ENCODE data around the gene ICE2.

The ICE2 gene

GRCh38 chr15:60493166-60493565, 14.2 kb upstream of the ICE2 start:
- no peak for DNase-seq (ENCODE audit: low spot score)

- DNase-seq (ENCODE audit: low spot score) = no peak
Observed at GRCh38 chr15:60486742-60487141, 7.8 kb upstream of the ICE2 start.

- DNase-seq (ENCODE audit: low spot score) = no peak
Observed at GRCh38 chr15:60485365-60486055, 6.6 kb upstream of the ICE2 start.

GRCh38 chr15:60483042-60483441, 4.1 kb upstream of the ICE2 start:
- DNase-seq (ENCODE audit: low spot score) = no peak

GRCh38 chr15:60480888-60481287, 1.9 kb upstream of the ICE2 start:
- DNase-seq (ENCODE audit: low spot score) = no peak

GRCh38 chr15:60480149-60480548, 1.2 kb upstream of the ICE2 start:
- no peak for DNase-seq (ENCODE audit: low spot score)

- peak; percentile 15 for DNase-seq (ENCODE audit: low spot score)
Observed at GRCh38 chr15:60479361-60480110, 594 bp upstream of the ICE2 start.

- DNase-seq (ENCODE audit: low spot score) = peak; percentile 61
Observed at GRCh38 chr15:60477916-60478565, 901 bp downstream of the ICE2 start.

GRCh38 chr15:60477164-60477563, 1.8 kb downstream of the ICE2 start:
- no peak for DNase-seq (ENCODE audit: low spot score)

- no peak for DNase-seq (ENCODE audit: low spot score)
Observed at GRCh38 chr15:60476713-60477112, 2.2 kb downstream of the ICE2 start.

GRCh38 chr15:60473135-60473534, 5.8 kb downstream of the ICE2 start:
- DNase-seq (ENCODE audit: low spot score) = no peak

- no peak for DNase-seq (ENCODE audit: low spot score)
Observed at GRCh38 chr15:60471314-60471713, 7.6 kb downstream of the ICE2 start.

GRCh38 chr15:60469893-60470641, 8.9 kb downstream of the ICE2 start:
- no peak for DNase-seq (ENCODE audit: low spot score)

GRCh38 chr15:60464836-60465630, 13.9 kb downstream of the ICE2 start:
- no peak for DNase-seq (ENCODE audit: low spot score)

GRCh38 chr15:60462027-60462426, 16.9 kb downstream of the ICE2 start:
- DNase-seq (ENCODE audit: low spot score) = no peak

GRCh38 chr15:60460931-60461330, 18.0 kb downstream of the ICE2 start:
- DNase-seq (ENCODE audit: low spot score) = no peak

GRCh38 chr15:60458721-60459120, 20.2 kb downstream of the ICE2 start:
- DNase-seq (ENCODE audit: low spot score) = no peak

GRCh38 chr15:60457985-60458384, 21.0 kb downstream of the ICE2 start:
- DNase-seq (ENCODE audit: low spot score) = no peak

GRCh38 chr15:60454824-60455223, 24.1 kb downstream of the ICE2 start:
- no peak for DNase-seq (ENCODE audit: low spot score)

GRCh38 chr15:60448668-60449360, 30.1 kb downstream of the ICE2 start:
- DNase-seq (ENCODE audit: low spot score) = no peak

GRCh38 chr15:60444289-60444912, 34.5 kb downstream of the ICE2 start:
- DNase-seq (ENCODE audit: low spot score) = no peak

Measured in NAMALWA (cell line).